ENCODE data around the gene DENND4A.

The DENND4A gene

DNA sequence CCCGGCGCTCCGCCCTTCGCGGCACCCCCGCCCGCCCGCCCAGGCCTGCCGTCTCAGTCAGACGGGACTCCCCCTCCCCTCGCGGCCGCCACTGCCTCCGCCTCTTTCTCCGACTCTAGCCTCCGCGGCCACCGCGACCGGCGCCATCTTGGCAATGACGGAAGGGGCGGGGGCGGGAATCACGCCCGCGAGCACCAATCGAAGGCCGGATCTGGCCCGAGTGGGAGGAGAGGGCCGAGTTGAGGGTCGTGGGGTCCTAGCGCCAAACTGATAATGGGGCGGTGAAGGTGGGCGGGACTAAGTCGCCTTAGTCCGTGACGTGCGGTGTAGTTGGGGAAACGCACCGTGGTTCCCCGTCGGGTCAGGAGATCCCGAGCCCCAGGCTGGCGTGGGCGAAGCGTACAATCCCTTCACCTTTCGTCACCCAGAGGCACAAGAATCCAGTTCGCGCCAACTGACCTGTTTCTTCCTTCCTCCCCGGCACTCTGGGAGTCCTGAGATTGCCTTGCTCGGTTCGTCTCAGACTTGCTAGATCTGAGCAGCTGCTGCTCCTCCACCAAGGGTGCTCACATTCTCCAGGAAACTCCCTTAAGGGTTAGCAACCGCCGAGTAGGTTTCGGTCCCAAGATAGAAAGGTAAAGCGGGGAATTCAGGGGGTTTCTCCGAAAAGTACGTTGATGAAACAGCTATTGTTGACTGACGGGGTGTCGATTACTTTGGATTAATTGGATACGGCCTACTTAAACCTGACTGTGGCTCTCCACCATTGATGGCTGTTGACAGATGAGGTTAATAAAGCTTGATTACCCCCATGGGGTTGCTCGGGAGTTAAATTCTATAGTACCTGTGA lies at the start of gene DENND4A:
TSS of gene DENND4A (minus strand) at position 156 of the 850 bp plus-strand sequence. CDS start 35,843 bp downstream, outside the sequence.
- DNase-seq: peak; percentile 98

GRCh38 chr15:65841121-65841930 lies 49.2 kb upstream of the DENND4A start:
- DNase-seq: peak; percentile 29

GRCh38 chr15:65839985-65840384 lies 47.9 kb upstream of the DENND4A start:
- DNase-seq: no peak

DNA sequence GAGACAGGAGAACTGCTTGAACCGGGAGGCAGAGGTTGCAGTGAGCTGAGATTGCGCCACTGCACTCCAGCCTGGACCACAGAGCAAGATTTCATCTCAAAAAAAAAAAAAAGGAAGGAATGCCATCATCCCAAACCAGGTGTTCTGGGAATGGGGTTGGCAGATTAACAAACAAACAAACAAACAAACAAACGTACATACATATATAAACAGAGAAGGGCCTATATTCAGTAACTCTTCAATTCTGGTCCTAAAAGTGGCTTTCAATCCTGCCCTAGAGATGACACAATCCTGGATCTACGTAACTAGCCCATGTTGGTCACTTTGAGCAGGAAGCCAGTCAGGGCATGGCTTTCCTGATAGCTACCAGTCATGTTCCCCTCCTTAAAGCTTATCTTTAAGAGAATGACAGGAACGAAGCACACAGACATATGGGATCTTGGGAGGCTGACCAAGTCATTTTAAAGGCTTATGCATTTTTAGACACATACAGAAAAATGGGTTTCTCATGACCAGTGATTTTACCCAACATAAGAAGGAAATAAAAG lies 47.3 kb upstream of the DENND4A start:
- no peak for DNase-seq

DNA sequence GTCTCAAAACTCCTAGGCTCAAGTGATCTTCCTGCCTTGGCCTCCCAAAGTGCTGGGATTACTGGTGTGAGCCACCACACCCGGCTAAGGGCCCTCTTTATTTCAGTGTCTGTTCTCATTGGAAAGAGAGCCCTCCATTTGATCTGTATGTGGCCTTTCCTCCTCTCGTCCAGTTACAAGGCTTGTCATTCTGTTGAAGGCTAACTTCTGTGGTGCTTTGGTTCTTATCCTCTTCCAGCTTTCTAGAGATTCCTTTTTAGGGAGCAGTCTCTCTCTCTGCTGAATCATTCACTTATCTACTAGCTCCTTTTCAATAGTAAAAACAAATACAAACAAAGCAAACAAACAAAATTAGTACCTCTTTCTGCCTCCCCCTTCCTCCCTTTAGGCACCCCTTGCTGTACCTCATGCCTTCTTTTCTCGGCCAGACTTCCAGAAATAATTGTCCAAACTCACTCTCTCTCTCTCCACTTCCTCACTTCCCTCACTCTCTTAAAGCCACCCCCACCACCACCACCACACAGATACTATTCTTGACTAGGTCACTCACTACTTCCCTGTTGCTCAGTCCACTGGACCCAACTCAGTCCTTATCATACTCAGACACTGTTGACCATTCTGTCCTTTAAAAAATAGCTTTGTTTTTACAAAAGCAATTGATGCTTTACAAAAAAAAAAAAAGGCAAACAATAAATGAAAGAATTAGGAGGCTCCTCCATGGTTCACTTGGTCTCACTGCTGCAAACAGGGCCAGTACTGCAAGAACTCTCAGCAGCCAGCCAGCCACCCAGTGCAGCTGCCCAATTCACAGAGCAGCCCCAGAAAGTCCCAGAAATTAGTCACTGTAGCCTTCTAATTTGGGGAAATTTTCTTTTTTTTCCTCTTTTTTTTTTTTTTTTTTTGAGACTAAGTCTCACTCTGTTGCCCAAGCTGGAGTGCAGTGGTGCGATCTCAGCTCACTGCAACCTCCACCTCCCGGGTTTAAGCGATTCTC lies 45.5 kb upstream of the DENND4A start:
- DNase-seq: no peak

- no peak for DNase-seq
These were observed 44.6 kb upstream of the DENND4A start for GRCh38 chr15:65836665-65837064.

DNA sequence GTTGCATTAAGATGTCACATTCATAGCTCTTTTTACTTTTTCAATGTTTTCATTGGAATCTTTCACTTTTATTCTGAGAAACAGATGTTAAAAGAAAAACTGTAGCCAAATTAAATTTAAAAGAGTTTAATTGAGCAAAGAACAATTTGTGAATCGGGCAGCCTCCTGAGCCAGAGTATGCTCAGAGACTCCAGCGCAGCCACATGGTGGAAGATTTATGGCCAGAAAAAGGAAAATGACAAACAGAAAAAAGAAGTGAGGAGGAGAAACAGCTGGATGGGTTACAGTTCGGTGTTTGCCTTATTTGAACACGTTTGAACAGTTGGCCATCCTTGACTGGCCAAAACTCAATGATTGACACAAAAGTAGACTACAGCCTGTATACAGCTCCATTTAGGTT lies 43.4 kb upstream of the DENND4A start:
- DNase-seq: no peak

- no peak for DNase-seq
These were observed 42.6 kb upstream of the DENND4A start for GRCh38 chr15:65834603-65835282.

DNA sequence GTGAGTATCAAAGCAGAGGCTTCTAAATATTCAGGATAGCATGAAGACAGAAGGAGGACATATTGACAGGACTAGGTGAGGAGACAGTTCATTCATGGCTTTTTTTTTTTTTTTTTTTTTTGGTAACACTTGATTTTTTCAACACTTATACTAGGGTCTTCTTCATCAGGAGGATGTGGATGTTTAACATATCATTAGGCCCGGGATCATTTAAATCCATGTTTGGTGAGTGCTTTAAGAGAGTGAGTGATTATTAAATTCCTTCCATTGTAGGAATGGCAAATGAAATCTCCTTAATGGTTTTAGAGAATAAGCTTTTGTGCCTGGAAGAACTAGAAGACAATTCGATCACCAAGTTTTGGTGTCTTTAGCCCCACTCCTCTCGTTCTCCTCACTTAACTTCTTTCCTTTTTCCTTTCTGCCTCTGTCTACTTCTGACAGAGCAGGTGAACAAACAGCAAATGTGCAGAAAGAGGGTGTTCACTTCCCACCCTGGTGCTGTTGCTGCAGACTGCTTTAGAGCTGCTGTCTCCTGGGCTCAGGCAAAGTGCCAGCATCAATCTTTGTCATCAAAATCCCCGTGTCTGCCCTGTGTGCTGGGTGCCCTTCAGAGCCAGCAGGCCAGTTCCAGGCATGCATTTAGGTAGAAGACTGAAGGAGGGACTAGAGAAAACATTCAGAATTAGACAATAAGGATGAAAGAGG lies 41.6 kb upstream of the DENND4A start:
- DNase-seq: no peak

DNA sequence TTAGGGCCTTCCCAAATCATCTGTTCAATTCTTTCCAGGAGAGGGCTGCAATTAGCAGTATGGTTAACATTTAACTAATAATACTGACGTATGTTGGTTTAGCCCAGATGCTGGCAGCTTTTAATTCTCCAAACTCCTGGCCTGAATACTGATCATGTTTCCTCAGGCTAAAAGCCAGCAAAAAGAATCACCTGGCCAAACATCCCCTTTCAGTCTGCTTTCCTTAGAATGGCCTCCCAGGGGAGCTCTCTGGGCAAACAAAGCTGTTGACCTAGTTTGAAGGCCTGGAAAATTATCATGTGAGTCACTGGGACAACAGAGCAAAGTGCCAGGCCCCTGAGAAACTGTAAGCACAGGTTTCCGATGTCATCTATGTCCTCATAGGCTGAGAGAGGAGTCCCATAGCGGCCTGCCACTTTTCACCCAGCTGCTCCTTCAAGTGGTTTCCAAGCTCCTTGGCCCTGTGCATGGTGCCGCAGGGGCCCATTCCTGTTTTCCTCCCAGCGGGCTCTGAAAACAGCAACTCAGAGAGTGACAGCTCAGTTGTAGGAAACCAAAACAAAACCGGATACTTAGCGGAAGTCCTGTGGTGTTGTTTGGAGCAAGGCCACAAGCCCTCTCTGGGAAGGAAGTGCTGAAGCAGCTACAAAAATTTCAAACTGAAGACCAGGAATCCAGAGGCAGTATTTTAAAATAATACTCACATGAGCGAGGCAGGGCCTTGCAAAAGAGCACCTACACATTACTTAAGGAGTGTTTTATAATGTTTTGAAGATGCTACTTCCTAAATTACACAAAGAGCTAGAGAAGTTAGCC lies 40.7 kb upstream of the DENND4A start:
- peak; percentile 87 for DNase-seq

GRCh38 chr15:65829130-65829764 lies 37.2 kb upstream of the DENND4A start:
- DNase-seq: no peak

DNA sequence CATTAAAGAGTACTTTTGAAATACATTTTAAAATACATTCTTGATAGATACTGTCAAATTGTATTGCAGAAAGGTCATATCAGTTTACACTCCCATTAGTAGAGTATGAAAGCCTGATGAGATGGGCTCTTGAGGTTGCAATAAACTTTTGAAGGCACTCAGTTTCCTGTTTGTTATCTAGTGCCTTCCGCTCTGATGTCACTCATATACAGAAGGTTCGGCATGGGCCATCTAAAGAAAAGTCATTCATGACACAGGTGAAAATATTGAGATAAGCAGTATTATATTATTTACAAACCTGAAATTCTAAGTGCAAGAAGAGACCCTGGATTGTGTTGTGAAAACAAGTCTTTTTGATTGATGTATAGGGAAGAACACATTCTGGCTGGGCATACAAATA lies 36.5 kb upstream of the DENND4A start:
- DNase-seq: no peak

- DNase-seq: no peak
These were observed 35.0 kb upstream of the DENND4A start for GRCh38 chr15:65827065-65827464.

GRCh38 chr15:65824941-65825544 lies 33.0 kb upstream of the DENND4A start:
- no peak for DNase-seq

DNA sequence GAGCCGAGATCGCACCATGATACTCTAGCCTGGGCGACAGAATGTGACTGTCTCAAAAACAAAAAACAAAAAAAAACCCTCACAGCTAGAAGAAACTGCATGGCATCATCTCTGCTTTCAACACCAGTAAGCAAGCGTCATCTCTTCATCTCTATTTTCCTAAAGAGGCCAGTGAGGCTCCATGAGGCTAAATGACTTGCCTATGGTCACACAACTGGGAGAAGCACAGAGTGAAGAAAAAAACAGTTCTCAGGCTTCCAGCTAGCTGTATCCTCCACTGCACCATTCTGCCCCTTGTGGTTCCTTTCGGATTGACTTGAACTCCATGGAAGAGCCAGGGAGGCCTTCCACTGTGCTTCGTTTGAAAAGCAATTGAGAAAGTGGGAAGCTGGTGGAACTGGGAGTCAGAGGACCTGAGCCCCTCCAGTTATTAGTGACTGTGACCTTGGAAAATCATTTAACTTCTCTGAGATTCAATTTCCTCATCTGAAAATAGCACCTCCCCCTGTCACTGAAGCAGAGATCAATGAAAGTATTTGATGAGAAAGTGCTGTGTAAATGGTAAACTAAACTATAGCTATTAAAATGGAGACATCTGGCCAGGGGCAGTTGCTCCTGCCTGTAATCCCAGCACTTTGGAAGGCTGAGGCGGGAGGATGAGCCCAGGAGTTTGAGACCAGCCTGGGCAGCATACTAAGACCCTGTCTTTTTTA lies 32.1 kb upstream of the DENND4A start:
- peak; percentile 51 for DNase-seq

DNA sequence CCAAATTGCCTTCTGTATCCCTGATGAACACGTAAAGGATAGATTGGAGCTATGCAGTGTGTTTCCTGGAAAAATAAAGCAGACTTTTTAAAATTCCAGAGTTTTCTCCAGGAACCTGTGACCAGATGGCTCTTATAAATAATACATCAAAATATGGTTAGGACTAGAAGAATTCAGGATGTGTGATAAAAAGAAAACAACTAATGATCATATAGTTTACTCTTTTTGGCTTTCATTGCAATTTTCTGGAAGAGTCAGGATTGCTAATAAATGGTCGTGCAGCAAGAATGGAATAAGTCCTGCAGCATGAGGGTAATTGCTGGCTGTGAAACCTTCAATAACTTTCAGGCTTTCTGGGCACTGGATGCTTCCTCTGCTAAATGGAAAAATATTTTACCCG lies 30.2 kb upstream of the DENND4A start:
- DNase-seq: no peak

DNA sequence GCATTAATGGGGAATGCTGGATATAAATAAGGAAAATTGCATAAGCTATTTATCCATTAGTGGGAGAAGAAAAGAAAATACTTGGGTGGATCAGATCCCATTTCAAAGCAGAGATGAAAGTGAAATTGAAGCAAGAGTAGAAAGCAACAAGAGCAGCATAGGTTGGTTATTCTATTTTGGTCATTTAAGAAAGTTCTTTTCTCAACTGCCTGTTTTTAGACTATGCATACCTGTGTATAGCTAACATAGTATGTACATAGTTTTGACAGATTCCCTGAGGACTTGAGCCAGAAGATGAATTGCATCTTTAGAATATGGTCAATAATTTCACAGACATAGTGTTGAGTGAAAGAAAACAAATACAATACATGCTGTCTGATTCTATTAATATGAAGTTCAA lies 29.0 kb upstream of the DENND4A start:
- no peak for DNase-seq

- no peak for DNase-seq
These were observed 27.5 kb upstream of the DENND4A start for GRCh38 chr15:65819563-65819960.

Measured in fibroblast of skin of right biceps (primary cell).